GM12892 (cell line): ENCODE measurements around the gene CYTH3.

ENCODE experiments used
- POLR2A ChIP-seq: IDR thresholded peaks from 2 replicates; pipeline ENCODE4 v1.6.1; 2011; ENCODE audit warnings: low read depth, low read length, control low read depth
- POLR2AphosphoS5 ChIP-seq: IDR thresholded peaks from 2 replicates; pipeline ENCODE4 v1.6.1; 2011; ENCODE audit warnings: low read depth, low read length, control low read depth

DNA sequence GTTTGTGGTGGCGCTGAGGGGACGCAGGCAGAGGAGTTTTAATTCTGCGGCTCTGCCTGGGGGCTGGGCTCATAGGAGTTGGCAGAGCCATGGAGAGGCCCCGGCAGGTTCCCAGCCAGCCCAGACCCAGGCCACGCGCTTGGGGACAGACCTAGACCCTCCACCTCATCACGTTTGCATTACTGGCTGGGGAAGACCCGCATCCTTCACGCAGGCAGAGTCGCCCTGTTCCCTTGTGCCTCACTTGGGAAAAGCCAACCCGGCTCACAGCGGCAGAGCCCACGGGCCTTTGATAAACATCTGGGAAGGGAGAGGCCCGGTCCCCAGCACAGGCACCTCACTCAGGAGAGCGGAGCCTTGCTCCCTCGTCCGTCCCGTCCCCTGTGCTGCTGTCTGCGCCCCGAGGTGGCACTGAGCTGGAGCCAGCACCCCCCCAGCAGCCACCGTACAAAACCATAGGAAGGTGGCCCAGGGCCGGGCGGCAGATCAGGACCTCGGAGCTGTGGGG, 112.8 kb downstream of the CYTH3 start:
- no peak for TF ChIP-seq POLR2A
- TF ChIP-seq POLR2AphosphoS5, result no peak
